NCI-H82 treated with DMSO at 0.1 percent for 48 hours (cell line): Measurements from ENCODE around the gene ODAD2.

Experiments used
- DNase-seq: peaks from one replicate; lab custom pipeline; 2025; ENCODE audit not compliant: unreplicated experiment; lab: John Stamatoyannopoulos, UW

ODAD2 gene

GRCh38 chr10:27774831-27775230, 224.0 kb downstream of the ODAD2 start:
- DNase-seq: no peak

- DNase-seq: no peak
Measured at GRCh38 chr10:27771231-27771630, 227.6 kb downstream of the ODAD2 start.

- DNase-seq: no peak
Measured at GRCh38 chr10:27770181-27770580, 228.7 kb downstream of the ODAD2 start.
